Stimulated activated naive CD4-positive, alpha-beta T cell treated with Interleukin-2 at 50 U/mL for 16 hours (primary cell): ENCODE results near the gene CLIC4.
"Not testable (repeated sequence)": the region's sequence is repeated elsewhere in the genome, so short reads cannot be mapped to it uniquely, and the experiment has no call there.

Experiments used
- DNase-seq: peaks from one replicate; lab custom pipeline; 2025; lab: John Stamatoyannopoulos, UW

The CLIC4 gene

DNA sequence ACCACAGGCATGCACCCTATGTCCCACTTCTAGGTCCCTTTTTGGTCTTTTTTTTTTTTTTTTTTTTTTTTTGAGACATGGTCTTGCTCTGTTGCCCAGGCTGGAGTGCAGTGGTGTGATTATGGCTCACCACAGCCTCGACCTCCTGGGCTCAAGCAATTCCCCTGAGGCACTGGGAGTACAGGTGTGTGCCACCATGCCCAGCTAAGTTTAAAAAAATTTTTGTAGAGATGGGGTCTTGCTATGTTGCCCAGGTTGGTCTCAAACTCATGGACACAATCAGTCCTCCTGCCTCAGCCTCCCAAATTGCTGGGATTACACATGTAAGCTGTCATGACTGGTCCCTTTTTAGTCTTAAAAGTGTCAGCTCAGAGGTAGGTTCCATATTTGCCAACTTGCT is 75.0 kb downstream of the CLIC4 start:
- not testable (repeated sequence) for DNase-seq

DNA sequence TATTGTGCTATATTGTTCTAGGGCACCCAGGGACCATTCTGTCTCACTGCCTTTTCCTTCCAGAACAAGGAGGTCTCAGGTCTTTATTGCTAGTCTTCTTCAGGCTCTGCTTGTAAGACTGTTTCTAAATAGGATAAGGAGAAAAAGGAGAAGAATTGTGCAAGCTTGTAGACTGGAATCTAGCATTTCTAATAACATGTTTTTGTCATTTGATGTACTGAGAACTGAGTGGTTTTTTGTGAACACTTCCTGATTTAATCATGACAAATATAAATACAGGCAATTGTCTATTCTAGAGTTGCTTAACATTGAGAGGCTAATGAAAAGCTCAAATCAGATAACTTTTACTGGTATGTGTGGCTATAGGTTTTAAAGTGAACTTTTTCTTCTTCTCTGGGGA is 77.6 kb downstream of the CLIC4 start:
- DNase-seq: no peak

DNA sequence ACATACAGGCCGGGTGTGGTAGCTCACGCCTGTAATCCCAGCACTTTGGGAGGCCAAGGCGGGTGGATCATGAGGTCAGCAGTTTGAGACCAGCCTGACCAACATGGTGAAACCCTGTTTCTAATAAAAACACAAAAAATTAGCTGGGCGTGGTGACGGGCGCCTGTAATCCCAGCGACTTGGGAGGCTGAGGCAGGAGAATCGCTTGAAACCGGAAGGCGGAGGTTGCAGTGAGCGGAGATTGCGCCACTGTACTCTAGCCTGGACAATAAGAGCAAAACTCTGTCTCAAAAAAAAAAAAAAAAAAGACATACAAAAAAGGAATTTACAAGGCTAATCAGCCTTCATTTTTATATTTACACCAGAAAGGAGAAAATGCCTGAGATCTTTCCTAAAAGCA is 78.2 kb downstream of the CLIC4 start:
- not testable (repeated sequence) for DNase-seq

DNA sequence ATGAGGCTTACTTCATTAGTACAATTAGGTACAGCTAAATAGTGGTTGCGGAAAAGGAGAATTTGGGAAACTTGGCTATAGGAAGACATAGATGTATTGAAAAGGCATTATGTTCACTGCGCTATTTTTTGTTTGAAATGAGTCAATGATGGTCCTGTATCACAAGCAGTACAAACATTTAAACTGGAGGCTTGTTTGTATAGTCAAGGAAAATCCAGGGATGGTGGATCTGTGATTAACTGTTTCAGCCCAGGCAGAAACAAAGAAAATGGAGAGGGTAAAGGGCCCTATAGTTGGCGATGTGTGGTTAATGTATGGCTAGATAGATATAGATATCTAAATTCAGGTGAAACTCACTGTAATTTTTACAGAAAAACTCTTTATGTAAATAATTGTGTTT is 79.9 kb downstream of the CLIC4 start:
- DNase-seq: no peak

DNA sequence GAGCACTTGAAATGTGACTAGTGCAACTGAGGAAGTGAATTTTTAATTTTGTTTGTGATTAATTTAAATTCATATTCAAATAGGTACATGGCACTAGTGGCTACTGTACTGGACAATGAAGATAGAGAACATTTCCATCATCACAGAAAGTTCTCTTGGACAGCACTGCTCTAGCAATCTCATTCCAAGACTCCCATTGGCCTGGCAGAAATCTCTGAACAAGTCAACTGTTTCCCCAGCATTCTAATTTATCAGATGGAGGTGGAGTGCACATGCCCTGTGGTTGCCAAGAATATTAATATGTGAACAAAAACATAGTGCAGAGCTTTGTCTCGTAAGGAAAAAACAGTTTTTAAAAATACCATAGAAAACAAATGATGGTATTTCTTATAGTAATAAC is 81.3 kb downstream of the CLIC4 start:
- DNase-seq: no peak

DNA sequence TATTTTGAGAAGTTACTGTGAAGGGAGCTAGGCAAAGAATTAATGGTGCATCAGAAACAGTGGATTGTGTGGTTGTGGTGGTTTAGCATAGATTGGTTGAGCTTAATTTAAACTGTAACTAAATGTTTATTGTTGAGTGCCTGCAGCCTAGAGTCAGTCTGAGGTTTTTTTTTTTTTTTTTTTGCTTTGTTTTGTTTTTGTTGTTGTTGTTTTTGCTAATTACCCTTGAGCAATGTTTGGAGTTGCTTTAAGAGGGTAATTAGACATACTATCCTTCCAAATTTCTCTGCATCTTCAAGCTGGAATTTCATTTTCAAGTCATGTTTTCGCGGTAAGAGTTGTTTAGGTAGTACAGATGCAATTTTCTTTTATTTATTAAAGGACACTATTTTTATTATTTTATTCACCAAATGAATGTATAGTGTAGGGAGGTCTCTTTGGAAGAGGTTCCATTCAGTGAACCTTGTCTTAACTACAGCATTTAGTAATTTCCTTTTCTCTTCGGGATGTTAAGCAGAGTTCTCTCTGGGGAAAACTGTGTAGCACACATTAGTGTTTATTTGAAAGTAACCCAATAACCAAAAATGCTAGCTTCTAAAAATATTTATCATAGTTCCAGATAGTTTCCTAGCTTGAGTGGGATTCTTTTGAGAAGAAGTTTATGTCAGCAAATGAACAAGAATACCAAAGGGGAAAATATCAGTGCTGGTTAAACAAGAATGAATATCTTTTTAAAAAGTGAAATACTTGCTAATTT is 82.3 kb downstream of the CLIC4 start:
- DNase-seq: no peak

DNA sequence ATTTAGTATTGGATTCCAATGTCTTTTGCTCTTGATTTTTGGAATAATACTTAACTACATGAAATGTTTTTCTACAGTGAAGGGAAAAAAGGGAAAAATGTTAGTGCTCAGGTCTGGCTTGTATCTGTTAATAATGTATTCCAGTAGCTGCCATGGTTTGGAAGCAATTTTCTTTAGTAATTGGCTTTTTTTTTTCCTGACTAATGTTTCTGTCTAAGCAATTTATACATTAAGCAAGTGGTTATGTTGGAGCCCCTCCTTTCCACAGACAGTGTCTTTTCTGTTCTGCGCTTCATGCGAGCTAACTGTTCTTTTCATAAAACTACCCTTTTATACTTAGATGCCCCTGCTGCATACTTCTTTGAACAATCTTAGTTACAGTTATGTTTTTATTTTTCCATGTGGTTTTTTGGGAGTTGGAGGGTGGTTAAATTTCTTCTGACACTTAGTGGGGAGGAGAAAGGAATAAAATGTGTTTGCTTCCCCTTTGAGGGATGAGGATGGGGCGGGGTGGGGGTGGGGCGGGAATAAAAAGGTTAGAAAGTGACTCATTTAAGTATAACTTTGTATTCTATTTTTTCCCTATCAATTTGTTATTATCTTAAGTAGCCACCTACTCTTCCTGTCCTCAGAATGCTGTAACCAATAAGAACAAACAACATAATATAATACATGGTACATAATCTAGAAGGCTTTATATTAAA is 83.1 kb downstream of the CLIC4 start:
- DNase-seq: no peak

DNA sequence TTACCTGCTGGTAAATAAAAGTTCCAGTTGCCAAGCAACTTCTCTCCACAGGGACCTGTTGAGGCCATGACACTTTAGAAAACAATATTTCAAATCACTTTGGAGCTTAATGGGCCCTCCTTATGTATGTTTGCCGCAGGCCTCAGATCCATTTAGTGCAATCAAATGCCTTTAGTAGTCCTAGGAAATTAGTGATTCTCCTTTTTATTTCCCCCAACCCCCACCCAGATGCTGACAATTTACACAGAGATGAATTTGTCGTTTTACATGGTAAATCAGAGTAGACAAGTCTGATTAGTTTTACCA is 83.6 kb downstream of the CLIC4 start:
- no peak for DNase-seq

DNA sequence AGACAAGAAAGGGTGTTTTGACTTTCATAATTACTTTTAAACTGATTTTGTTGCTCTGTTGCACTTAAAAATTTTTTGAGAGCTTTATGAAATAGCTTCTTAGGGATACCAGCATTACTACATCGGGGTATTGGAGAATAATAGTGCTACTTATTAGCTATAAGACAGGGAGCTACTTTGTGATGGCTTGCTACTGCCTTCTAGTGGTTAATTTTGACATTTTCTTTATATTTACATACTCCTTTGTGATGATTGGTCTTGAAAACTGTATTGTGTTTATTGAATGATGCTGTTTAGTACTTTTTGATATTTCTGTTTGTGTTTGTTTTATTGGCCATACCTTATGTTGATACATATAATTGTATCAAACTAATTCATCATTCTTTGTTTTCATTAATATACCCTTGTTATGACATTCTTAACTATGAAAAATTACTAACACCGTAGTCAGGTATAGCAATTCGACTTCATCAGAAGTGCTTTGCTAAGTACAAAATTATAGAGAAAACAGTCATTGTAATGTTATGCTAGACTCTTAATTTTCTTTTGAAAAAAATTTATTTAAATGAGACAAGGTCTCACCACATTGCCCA is 85.5 kb downstream of the CLIC4 start:
- DNase-seq: no peak

DNA sequence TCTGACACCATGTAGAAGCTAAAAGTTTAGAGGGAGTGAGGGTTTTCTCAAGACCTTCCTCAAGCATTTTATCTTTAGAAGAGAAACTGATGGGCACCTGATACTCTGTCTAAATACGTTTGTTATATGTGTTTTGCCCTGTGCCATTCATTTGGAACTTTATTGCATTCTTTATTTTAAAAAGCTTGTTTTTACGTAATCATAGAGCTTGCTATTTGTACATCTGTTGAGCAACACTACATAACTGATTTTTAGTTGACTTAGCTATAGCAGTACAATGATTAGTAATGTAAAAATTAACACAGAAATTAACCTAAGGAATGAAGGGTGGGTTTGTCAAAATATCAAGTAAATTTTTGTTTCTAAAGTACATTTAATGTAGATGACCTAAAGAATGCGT is 96.3 kb downstream of the CLIC4 start:
- DNase-seq: no peak

DNA sequence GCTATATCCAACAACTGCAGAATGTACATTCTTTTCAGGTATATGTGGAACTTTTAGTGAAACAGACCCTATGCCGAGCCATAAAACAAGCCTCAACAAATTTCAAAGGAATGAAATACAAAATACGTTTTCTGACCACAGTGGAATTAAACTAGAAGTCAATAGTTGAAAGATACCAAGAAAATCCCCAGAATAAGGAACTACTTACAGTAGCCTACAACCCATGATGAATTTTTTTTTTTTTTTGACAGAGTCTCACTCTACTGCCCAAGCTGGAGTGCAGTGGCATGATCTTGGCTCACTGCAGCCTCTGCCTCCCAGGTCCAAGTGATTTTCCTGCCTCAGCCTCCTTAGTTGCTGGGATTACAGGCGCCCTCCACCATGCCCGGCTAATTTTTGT is 101.4 kb downstream of the CLIC4 start:
- DNase-seq: no peak

DNA sequence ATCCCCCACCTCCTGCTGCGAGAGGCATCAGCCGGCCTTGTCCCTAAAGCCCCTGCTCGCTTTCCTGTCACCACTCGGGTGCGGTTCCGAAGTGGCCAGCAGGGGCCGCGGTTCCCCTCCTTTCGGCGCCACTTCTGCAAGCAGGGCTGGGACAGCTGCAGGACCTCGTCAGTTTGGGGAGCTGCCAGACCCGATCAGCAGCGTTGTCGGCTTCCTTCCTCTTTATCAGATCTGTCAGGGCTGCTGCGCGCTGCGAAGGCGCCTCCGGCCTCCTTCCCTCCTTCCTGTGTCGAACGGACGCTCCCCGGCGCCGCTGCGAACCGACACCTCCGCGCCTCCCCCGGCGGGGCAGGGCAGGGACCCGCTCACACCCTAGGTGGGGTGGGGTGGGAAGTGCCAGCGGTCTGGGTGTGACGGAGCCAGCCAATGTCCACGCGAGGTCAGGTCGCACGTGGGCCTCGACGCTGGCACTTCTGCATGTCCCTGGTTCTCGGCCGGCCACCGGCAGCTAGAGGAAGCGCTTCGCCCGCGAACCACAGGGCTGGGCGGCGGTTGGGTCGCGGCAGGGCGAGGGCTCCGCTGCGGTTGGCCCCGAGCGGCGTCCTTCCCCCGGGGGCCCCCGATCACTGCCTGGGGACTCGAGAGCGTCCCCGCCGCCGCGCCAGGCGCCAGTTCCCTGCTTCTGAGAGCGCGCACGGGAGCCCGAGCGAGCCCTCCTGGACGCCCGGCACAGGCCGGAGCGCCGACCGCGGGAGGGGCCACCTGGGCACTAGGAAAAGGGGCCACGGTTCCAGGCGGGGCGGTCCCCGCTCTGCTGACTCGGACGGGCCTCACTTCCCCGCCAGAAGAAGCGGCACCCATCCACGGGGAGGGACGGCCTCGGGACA is 103.0 kb downstream of the CLIC4 start:
- DNase-seq: peak; percentile 83

DNA sequence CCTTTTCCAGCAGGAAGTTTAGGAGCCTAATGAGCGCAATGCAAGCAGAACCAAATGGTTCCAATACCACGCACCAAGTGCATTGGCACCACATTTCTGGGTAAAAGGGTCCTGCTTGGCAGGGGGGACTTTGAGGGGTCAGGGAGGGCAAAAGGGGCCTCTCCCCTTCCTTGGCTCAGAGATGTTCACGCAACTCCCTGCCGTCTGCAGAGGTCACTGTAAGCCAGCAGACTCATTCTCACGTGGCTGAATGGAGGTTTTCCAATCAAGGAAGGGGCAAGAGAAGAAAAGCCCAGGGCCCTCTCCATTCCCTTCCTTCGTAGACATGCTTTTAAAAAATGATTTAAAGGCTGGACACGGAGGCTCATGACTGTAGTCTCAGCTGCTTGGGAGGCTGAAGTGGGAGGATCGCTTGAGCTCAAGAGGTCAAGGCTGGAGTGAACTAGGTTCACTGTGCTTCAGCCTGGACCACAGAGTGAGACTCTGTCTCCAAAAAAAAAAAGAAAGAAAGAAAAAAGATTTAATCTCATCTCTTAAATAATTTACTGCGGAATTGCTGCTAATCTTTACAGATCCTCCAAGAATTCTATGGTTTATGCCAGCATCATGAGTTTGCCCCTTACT is 104.5 kb downstream of the CLIC4 start:
- peak; percentile 5 for DNase-seq

DNA sequence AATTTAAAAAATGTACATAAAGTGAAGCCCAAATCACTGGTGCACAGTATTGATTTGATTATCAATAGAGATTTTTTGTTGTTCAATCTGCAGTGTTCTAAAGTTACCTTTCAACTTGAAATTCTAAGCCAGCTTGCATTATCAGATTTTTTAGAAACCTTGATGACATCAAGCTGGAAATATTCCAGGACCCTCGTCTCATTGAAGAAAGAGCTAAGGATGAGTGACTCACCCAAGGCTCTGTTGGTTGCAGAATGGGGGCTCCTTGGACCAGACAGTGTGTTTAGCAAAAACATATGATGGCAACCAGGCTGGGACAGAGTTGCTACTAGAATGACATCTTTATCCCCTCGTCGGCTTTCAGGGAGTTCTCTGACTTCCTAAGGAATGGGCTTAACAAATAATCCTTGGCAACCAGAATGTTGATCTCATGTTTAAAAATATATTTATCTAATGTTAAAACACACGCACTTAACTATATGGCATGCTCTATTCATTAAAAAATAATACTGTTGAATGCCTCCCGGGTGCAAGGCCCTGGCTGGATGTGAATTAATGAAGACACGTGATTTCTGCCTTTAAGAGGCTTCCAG is 105.2 kb downstream of the CLIC4 start:
- no peak for DNase-seq

DNA sequence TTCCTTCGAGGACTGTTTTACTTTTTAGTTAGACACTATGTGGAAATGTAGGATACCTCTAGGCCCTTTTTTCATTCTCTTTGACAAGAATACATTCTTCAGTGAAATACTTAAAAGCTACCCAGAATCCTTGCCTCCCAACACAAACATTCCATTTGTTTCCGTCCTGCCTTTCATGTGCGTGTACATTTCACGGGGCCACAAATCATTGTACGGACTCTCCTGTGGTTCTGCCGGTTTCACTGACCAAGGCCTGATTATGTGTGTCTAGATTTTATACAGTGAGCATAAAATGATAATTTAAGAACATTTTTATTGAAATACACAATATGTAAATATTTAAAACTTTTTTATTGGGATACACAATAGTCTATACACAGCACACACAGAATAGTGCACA is 108.4 kb downstream of the CLIC4 start:
- DNase-seq: no peak

DNA sequence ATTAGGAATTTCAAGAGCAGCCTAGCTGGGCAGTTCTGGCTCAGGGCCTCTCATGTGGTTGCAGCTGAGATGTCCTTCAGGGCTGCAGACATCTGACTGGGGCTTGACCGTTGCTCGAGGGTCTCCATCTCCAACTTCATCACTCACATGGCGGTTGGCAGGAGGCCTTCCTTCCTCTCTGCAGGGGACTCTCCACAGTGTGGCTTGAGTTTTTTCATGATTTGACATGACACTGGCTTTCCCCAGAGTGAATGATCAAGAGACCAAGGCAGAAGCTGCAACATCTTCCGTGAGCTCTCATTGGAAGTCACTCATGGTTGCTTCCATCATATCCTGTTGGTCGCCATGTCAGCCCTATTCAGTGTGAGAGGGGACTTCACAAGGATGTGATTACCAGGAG is 110.2 kb downstream of the CLIC4 start:
- DNase-seq: no peak

DNA sequence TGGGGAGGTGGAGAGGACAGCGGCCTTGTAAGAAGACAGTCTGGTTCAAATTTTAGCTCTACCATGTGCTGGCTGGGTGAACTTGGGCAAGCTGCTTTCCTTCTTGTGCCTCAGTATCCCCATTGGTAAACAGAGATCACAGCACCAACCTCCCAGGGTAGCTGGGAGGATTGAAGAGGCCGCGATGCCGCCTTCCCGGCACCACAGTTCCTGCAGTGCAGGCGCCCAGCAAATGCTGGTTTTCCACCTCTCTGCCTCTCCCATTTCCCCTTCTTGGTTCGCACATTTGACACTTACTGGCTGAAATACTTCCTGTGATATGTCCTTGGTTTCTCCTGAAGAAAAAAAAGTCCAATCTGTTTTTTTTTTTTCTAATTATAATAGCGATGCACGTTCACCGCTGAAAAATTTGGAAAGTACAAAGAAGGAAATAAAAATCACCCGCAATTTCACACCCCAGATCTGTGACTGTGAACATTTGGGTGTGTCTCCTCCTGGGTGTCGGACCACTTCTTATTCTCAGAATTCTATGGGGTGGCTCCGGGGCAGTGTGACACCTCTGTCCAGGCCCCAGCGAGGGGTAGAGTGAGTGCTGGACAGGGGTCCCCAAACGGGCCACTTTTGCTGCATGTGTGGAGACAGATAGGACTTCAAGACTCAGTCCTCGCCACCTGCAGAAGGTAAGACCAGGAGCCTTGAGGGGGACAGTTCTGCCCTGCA is 111.7 kb downstream of the CLIC4 start:
- no peak for DNase-seq

DNA sequence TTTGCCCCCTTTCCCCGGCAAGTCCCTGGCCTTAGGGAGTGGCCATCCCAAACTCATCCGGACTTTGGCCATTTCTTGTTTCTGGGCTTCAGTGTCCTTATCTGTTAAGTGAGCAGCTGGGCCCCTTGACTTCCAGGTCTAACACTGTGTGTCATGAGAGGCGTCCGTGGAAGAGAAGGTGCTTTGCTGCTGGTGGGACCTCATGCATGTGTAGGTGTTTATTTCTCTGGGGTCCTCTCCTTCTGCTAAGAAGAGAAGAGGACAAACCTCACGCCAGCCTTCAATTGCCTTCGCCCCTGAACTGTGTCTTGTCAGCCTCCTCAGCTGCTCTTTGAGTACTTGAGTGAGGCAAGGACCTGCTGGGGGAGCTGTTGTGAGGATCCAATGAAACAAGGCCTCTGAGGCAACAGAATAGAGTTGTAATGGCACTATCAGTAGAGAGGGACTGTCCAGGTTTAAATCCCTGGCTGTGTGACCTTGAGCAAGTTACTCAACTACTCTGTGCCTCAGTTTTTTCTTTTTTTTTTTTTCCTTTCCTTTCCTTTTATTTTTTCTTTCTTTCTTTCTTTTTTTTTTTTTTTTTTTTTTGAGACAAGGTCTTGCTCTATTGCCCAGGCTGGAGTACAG is 112.4 kb downstream of the CLIC4 start:
- no peak for DNase-seq

DNA sequence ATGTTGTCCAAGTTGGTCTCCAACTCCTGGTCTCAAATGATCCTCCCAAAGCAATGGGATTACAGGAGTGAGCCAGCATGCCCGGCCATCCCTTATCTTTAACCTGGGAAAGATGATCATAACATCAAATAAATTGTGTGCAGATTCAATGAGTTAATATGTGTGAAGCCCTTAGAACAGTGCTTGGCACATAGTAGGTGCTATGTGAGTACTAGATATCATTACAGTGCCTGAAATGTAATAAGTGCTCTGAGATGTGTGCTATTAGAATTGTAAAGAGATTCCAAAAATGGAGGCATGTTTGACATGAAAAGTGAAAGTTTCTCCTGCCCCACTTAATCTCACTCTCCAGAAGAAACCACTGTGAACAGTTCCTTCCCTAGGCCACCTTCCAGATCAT is 113.0 kb downstream of the CLIC4 start:
- no peak for DNase-seq
